Breast epithelium (tissue), 4 donors: ENCODE results near the gene HLA-B. TPM values are rescaled to one million over a fixed set of nuclear protein-coding genes. Genes with fewer than 3 reads are reported as not detected.

Experiments used
- DNase-seq, 2 donors: peaks; one replicate each; pipeline ENCODE4 v3.0.0-alpha.2; 2019; ENCODE audit warnings: low spot score in 2 of 2
- H3K27ac ChIP-seq, 2 donors: fragments of 200-600 bp; sonication (generic) in 1 of 2; one replicate each; pipeline ENCODE4 v1.5.1; 2016 to 2019; ENCODE audit warnings: mild to moderate bottlenecking in 1 of 2
- H3K27me3 ChIP-seq, 2 donors: fragments of 200-600 bp; sonication (generic) in 1 of 2; one replicate each; pipeline versions ENCODE4 v1.5.1 to v1.6.0; 2017 to 2019; ENCODE audit warnings: control low read depth in 1 of 2, mild to moderate bottlenecking in 1 of 2
- H3K36me3 ChIP-seq: fragments of 200-600 bp; one replicate; pipeline ENCODE4 v1.5.1; 2019
- H3K4me1 ChIP-seq, 2 donors: fragments of 200-600 bp; sonication (generic); one replicate each; pipeline ENCODE4 v1.5.1; 2016 to 2019; ENCODE audit warnings: control low read depth in 1 of 2
- H3K4me3 ChIP-seq, 3 donors: fragments of 200-600 bp; sonication (generic); 1 replicate in 2 of 3; 2 replicates in 1 of 3; pipeline ENCODE4 v1.5.1; 2016 to 2019; ENCODE audit warnings: mild to moderate bottlenecking in 3 of 3, moderate library complexity in 2 of 3
- H3K9me3 ChIP-seq, 2 donors: fragments of 200-600 bp; sonication (generic) in 1 of 2; one replicate each; pipeline ENCODE4 v1.5.1; 2016 to 2019; ENCODE audit warnings: control low read depth in 1 of 2
- CTCF ChIP-seq, 3 donors: fragments of 450-650 bp; IDR thresholded peaks; one replicate each; pipeline ENCODE4 v1.5.1; 2016 to 2017; ENCODE audit warnings: antibody characterized with exemption in 3 of 3, mild to moderate bottlenecking in 3 of 3, moderate library complexity in 3 of 3
- POLR2A ChIP-seq: fragments of 450-650 bp; IDR thresholded peaks from one replicate; pipeline ENCODE4 v1.6.1; 2016; ENCODE audit warnings: antibody characterized with exemption, mild to moderate bottlenecking, moderate library complexity
- POLR2AphosphoS5 ChIP-seq, 3 donors: sonication (generic); formaldehyde crosslinking; IDR thresholded peaks; one replicate each; pipeline ENCODE4 v1.6.1; 2017; ENCODE audit warnings: antibody characterized with exemption in 3 of 3
- intact Hi-C: fragments of 100-400 bp; cut with DNase I; formaldehyde crosslinking; loops from one replicate; pipeline ENCODE4 v1.15.1; 2023; ENCODE audit warnings: low total_unique reads
- total RNA-seq, 3 donors: library from RNA; depleted of rRNA; stranded (reverse); fragments of >200 nt; gene quantifications; one replicate each; pipeline ENCODE4 v1.1.0, GENCODE V29; 2016

The HLA-B gene
- total RNA-seq, 3 donors from 2014 or later: 532 to 813 (median 727) TPM

GRCh38 chr6:31350196-31351032, 6.6 kb downstream of the HLA-B start:
- H3K9me3 ChIP-seq: no peaks in the 10 kb centered on the region
- no peaks in the 10 kb centered on the region for H3K4me1 ChIP-seq
- H3K27ac ChIP-seq: no peak overlapping the region
- DNase-seq: no peak
- H3K4me3 ChIP-seq: no peak overlapping the region
- TF ChIP-seq CTCF (IDR thresholded peaks at IDR 0.05): no peak
- TF ChIP-seq POLR2A: no peak
- TF ChIP-seq POLR2AphosphoS5 (IDR thresholded peaks at IDR 0.05): no peak
- no peaks in the 10 kb centered on the region for H3K36me3 ChIP-seq
- no peaks in the 10 kb centered on the region for H3K27me3 ChIP-seq
- intact Hi-C loops: no loop called here

GRCh38 chr6:31349301-31349700, 7.7 kb downstream of the HLA-B start:
- Histone ChIP-seq H3K27me3 (no peaks in the 10 kb centered on the region), H3K4me3 (no peak overlapping the region), H3K9me3 (no peaks in the 10 kb centered on the region), H3K4me1 (no peaks in the 10 kb centered on the region), H3K36me3 (no peaks in the 10 kb centered on the region), H3K27ac (no peak overlapping the region)
- no peak for TF ChIP-seq CTCF (IDR thresholded peaks at IDR 0.05)
- no peak for TF ChIP-seq POLR2AphosphoS5 (IDR thresholded peaks at IDR 0.05)
- TF ChIP-seq POLR2A: no peak
- DNase-seq: no peak
- intact Hi-C loops: no loop called here

GRCh38 chr6:31345026-31345730, 11.8 kb downstream of the HLA-B start:
- TF ChIP-seq CTCF (IDR thresholded peaks at IDR 0.05) (no peak), POLR2A (no peak), POLR2AphosphoS5 (IDR thresholded peaks at IDR 0.05) (no peak)
- no peak overlapping the region for H3K27ac ChIP-seq
- no peak overlapping the region for H3K4me3 ChIP-seq
- peaks cover 0 to 1% of the 10 kb centered on the region in 2 donors for H3K9me3 ChIP-seq
- H3K36me3 ChIP-seq: no peaks in the 10 kb centered on the region
- DNase-seq: no peak
- H3K27me3 ChIP-seq: no peaks in the 10 kb centered on the region
- intact Hi-C loops: no loop called here
- H3K4me1 ChIP-seq: no peaks in the 10 kb centered on the region

- intact Hi-C loops: no loop called here
- DNase-seq: no peak
- H3K4me1 ChIP-seq: no peaks in the 10 kb centered on the region
- H3K27me3 ChIP-seq: no peaks in the 10 kb centered on the region
- H3K4me3 ChIP-seq: no peak overlapping the region
- H3K36me3 ChIP-seq: no peaks in the 10 kb centered on the region
- TF ChIP-seq CTCF (IDR thresholded peaks at IDR 0.05) (no peak), POLR2AphosphoS5 (IDR thresholded peaks at IDR 0.05) (no peak), POLR2A (no peak)
- peaks cover 11 to 22% of the 10 kb centered on the region in 2 donors for H3K9me3 ChIP-seq
- H3K27ac ChIP-seq: no peak overlapping the region
Observed at GRCh38 chr6:31340228-31340627, 16.8 kb downstream of the HLA-B start.

- no peak for DNase-seq
- intact Hi-C loops: no loop called here
- Histone ChIP-seq H3K4me1 (no peaks in the 10 kb centered on the region), H3K9me3 (peaks cover 11 to 22% of the 10 kb centered on the region in 2 donors), H3K27me3 (no peaks in the 10 kb centered on the region), H3K4me3 (no peak overlapping the region), H3K27ac (no peak overlapping the region), H3K36me3 (no peaks in the 10 kb centered on the region)
- no peak for TF ChIP-seq POLR2AphosphoS5 (IDR thresholded peaks at IDR 0.05)
- no peak for TF ChIP-seq POLR2A
- TF ChIP-seq CTCF (IDR thresholded peaks at IDR 0.05): no peak
Observed at GRCh38 chr6:31339210-31339609, 17.8 kb downstream of the HLA-B start.
